GM18519 (cell line): ENCODE results near the gene HUNK.
"Not testable (repeated sequence)": the region's sequence is repeated elsewhere in the genome, so short reads cannot be mapped to it uniquely, and the experiment has no call there.

Source experiments
- ATAC-seq: cut with Tn5 transposase; IDR thresholded peaks from one replicate; pipeline ENCODE4 v1.9.1; 2021; ENCODE audit warnings: mild to moderate bottlenecking, moderate library complexity; ENCODE audit not compliant: unreplicated experiment, low FRiP score

The HUNK gene

GRCh38 chr21:31869750-31870149, 3.1 kb upstream of the HUNK start:
- no peak for ATAC-seq

DNA sequence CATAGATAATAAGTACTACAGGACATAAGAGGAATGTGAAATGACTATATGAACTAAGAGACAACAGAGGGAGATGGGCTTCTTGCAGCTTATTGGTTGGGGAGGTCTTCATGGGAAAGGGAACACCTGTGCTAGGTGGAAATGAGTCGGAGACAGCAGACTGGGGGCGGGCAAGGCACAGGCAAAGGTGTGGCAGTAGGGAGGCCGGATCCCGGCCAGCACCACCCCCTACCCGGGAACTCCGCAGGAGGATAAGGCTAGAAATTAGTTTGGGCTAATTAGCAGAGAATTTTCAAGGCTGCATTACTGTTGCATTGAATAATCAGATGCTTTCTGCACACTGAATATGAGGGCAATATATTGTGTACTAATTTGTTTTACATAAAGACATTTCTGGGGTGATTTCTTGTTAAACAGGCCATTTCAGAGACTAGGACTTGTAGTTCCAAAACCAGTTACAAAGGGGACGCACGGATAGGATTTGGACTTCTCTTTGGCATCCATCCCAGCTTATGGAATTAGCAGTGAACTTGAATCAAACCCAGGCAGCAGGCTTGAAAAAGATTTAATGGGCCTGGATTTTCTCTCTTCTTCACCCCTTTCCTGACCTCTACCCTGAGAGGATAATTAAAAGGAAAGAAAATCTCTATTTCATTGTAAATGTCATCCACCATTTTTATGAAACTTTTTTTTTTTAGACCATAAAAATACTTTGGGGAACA, 2.2 kb upstream of the HUNK start:
- no peak for ATAC-seq

DNA sequence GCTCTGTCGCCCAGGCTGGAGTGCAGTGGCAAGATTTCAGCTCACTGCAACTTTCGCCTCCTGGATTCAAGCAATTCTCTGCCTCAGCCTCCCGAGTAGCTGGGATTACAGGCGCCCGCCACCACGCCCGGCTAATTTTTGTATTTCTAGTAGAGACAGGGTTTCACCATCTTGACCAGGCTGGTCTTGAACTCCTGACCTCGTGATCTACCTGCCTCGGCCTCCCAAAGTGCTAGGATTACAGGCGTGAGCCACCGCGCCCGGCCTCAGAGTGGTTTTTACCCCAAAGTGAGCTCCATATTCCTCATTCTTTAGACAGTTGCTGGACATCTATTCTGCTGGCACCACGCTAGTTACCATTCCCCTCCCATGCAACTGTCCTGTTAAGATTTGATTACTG, 1.4 kb upstream of the HUNK start:
- ATAC-seq: not testable (repeated sequence)

GRCh38 chr21:31872072-31872451, 758 bp upstream of the HUNK start:
- ATAC-seq: no peak

DNA sequence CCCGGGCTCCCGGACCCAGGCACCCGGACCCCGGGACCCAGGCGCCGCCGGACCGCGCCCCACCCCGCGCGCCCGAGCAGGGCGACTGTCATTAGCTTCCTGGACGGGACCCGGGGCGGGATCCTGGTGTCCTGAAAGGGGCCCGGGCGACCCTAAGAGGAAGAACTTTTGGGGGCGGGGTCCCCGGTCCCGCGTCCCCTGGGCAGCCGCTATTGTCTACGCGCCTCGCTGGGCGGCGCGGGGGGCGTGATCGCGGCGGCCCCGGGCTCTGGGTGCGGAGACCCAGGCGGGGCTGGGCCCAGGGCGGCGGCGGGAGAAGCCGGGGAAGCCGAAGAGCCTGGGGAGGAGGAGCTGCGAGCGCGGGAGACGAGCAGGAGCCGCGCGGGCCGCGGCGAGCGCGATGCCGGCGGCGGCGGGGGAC, 465 bp downstream of the HUNK start:
- no peak for ATAC-seq

DNA sequence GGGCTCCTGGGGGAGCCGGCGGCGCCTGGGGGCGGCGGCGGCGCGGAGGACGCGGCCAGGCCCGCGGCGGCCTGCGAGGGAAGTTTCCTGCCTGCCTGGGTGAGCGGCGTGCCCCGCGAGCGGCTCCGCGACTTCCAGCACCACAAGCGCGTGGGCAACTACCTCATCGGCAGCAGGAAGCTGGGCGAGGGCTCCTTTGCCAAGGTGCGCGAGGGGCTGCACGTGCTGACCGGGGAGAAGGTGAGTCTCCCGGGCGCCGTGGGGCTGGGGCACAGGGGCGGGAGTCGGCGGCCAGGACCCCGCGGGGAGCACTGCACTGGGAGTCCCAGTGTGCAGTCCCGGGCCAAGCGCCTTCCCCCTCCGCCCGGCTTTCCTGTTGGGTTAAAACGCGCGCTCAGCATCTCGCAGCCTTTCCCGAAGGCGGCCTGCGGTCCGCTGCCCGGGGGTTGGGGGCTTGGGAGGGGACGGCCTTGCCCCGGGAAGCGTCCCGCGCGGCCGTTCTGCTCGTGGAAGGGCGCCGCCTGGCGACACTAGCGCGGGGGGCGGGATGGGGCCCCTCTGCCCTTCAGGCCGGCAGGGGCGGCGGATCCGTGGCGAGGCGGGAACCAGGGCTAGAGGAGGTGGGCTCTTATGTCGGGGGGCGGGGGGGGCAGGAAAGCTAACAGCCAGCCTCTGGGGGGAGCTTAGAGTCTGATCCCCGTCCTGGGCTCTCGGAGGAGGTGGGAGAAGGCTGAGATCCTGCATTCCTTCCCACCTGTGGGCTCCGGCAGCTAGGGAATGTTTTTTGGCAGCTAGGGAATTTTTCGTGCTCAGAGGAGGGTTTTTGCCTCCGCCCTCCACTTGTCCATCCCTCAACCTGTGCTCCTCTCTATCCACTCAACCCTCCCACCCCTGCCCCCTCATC, 1.1 kb downstream of the HUNK start:
- ATAC-seq: no peak

DNA sequence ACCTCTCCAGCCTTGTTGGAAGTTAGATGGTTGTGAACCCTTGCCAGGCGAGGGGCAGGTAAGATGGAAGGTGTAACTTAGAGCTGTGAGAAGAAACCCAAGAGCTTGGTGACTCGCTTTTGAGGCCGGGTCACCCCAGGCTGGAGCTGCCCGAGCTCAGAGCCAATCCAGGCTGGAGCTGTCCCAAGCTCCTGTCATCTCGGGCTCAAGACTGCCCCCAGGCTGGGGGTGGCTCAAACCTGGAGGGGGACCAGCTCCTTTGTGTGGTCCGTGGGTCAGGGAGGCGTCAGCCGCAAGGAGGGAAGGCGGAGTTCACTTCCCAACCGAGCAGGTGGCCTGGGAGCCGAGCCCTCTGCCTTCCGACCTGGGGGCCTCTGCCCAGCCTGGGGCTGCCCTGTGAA, 2.0 kb downstream of the HUNK start:
- no peak for ATAC-seq

DNA sequence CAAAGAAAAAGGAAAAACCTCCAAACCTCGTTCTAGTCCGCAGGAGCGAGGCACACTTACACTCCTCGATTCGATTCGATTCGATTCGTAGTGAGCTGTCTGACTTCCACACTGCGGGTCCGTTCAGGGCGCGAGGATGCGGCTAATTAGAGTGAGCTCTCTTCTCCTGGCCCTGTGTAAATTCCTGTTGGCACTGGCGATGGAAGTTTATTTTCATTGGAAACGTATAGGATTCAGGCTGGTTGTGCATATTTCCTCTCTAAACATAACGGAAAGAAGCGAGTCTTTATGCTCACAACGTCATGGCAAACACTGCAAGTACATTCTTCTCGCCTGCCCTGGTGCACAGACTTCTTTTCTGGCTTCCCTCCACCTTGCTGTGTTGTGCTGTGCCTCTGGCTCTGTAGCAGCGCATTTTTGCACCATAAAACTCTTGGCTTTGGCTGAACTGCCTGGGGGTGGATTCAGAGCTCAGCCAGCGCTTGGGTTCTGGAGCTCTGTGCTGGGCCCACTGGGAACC, 2.7 kb downstream of the HUNK start:
- ATAC-seq: no peak

DNA sequence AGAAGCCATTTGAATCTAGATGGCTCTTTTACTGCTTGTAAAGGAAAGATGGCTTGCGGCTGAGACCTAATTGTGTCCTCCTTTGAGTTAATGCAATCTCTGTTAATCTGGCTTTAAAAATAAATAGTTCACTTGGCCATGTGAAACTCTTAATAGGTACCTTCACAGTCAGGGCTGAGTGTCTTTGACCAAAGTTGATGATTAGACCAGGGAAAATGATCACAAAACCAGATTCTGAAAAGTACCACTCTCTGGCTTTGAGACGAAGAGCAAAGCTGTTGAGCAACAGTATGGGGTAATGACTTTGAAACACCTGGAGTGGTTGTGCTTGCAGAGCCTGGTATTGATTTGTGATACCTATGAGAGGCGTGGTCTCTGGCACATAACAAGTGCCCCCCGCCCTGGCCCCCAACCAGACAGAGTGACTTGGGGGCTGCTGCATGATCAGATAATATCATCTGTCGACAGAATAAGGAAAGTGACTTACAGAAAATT, 4.7 kb downstream of the HUNK start:
- no peak for ATAC-seq

GRCh38 chr21:31878831-31879230, 6.0 kb downstream of the HUNK start:
- ATAC-seq: no peak

- no peak for ATAC-seq
Measured at GRCh38 chr21:31879241-31879650, 6.4 kb downstream of the HUNK start.

DNA sequence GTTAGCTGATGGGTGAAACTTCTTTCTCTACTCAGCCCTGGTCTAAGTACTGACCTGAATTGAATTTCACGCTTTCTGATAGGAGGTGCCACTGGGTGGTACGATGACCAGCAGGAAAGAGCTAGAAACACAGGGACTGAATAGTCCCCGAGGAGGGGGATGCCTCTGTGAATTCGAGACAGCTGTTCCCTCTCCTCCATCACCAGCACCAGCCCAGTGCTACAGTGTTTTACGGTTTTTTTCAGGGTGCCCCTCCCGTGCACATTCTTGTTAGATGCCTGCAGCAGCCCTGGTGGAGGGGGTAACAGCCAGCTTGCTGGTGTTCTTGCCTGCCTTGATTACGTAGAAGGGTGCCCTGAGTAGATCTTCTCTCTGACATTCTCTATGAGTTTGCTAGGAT, 7.1 kb downstream of the HUNK start:
- no peak for ATAC-seq

DNA sequence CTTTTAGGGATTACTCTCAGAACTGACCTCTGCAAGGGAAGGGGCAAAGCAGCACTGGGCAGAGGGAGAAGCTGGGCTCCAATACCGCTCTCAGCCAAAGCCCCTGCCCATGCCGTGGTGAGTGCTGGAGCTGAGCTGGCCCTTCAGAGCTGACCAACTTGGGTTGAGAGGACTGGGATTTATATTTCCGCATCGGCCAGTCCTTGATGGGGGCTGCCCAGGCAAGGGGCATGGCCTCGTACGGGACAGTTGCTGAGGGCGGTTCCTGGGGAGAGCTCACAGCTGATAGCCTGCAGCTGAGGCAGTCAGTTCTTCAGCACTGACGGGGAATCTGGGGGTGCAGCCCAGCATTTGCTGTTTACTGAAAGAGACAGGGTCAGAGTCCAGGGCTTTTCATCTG, 8.0 kb downstream of the HUNK start:
- no peak for ATAC-seq

- no peak for ATAC-seq
Measured at GRCh38 chr21:31882711-31883110, 9.9 kb downstream of the HUNK start.

GRCh38 chr21:31885146-31885545, 12.3 kb downstream of the HUNK start:
- ATAC-seq: no peak

DNA sequence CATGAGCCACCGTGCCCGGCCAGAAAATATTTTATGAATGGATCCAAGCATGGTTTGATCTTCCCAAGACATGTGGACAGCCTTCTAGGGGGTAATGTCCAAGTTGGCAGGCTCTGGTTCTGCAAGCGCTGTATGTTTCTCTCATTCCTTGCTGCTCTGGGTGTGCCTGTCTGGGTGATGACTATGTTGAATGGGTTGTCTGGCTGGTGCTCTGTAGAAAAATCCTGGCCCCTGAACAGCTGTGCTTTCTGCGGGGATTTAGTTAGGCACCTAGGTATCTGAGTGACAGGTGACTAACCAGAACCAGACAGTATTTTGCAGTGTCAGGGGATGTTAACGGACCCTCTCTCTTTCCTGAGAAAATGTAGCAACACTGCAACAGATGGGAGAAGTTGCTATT, 14.1 kb downstream of the HUNK start:
- no peak for ATAC-seq

GRCh38 chr21:31887391-31887841, 14.6 kb downstream of the HUNK start:
- ATAC-seq: no peak

GRCh38 chr21:31888936-31889371, 16.1 kb downstream of the HUNK start:
- no peak for ATAC-seq

DNA sequence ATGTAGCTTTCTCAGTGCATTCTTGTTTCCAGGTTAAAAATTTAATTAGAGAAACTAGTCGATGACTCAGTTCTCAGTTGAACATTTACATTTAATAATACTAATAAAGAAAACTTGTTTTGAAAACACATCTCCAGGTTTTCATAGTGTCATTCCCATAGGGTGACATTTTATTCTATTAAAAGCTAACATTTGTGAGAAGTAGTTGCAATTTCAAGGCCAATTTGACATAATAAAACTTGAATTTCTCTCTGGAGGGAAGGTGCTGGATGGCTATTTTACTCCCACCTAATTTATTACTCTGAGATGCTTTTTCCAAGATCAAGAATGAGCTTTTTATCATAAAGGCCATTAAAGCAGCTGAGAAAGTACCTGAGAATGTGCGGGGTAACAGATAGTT, 16.6 kb downstream of the HUNK start:
- ATAC-seq: no peak

GRCh38 chr21:31892686-31893085, 19.9 kb downstream of the HUNK start:
- ATAC-seq: no peak

GRCh38 chr21:31893851-31894415, 21.1 kb downstream of the HUNK start:
- ATAC-seq: no peak
